Endothelial cell of umbilical vein (primary cell): ENCODE data around the gene KIF6. TPM values are rescaled to one million over a fixed set of nuclear protein-coding genes. Genes with fewer than 3 reads are reported as not detected.

Experiments used
- BruUV-seq: library from RNA; stranded (reverse); fragments of 400-500 nt; replicated peaks from 2 replicates; lab custom pipeline; 2021; lab: Mats Ljungman, UMichigan
- CTCF ChIA-PET: fragments of 300-600, 350-600 bp; sonication (Branson Sonifier 250); formaldehyde crosslinking; loops from one replicate; lab custom pipeline; 2021; ENCODE audit warnings: antibody characterized with exemption, inconsistent platforms; lab: Charles Lee
- POLR2A ChIA-PET: fragments of 300-600, 350-600 bp; sonication (Branson Sonifier 250); formaldehyde crosslinking; loops from one replicate; lab custom pipeline; 2021; ENCODE audit warnings: antibody characterized with exemption, inconsistent platforms; lab: Charles Lee
- DNase-seq: peaks from one replicate; pipeline ENCODE4 v3.0.0-alpha.2; 2011; ENCODE audit warnings: low read depth, low spot score
- FAIRE-seq: peaks from 2 replicates; lab custom pipeline; 2011; peaks lifted over from hg19 to GRCh38; lab: Jason Lieb, UNC
- H2AFZ ChIP-seq: 2 replicates; pipeline ENCODE4 v1.6.0; 2012; ENCODE audit warnings: low read depth, low read length, control low read depth, inconsistent platforms
- H3K27ac ChIP-seq: 2 replicates; pipeline ENCODE4 v1.5.1; 2011; ENCODE audit warnings: low read depth, mild to moderate bottlenecking, control low read depth, low read length, moderate library complexity; ENCODE audit not compliant: insufficient read depth
- H3K27me3 ChIP-seq, 2 experiments: 2 replicates each; pipeline versions ENCODE4 v1.6.0 to v1.6.1; 2011; ENCODE audit warnings: low read length in 2 of 2, mixed read lengths in 1 of 2; ENCODE audit not compliant: control insufficient read depth in 2 of 2, insufficient read depth in 2 of 2
- H3K36me3 ChIP-seq, 2 experiments: 2 replicates in 1 of 2; 3 replicates in 1 of 2; pipeline ENCODE4 v1.5.1; 2011; ENCODE audit warnings: low read length in 2 of 2, mild to moderate bottlenecking in 1 of 2, moderate library complexity in 1 of 2; ENCODE audit not compliant: control insufficient read depth in 2 of 2, insufficient read depth in 2 of 2; ENCODE audit errors: extremely low read depth in 1 of 2
- H3K4me1 ChIP-seq: 3 replicates; pipeline ENCODE4 v1.5.1; 2011; ENCODE audit warnings: mild to moderate bottlenecking, low read length; ENCODE audit not compliant: control insufficient read depth, insufficient read depth; ENCODE audit errors: extremely low read depth
- H3K4me2 ChIP-seq: 2 replicates; pipeline ENCODE4 v1.6.1; 2011; ENCODE audit warnings: low read length, control low read depth, mixed read lengths; ENCODE audit not compliant: insufficient read depth
- H3K4me3 ChIP-seq, 3 experiments: fragments of 200-600 bp in 1 of 3; sonication (generic), shearing (Covaris generic) in 1 of 3; replicated peaks in 1 of 3; 2 replicates each; pipeline ENCODE4 v1.5.1; 2011 to 2016; ENCODE audit warnings: control low read depth in 3 of 3, low read length in 3 of 3, mild to moderate bottlenecking in 2 of 3, inconsistent platforms in 1 of 3, low read depth in 1 of 3, moderate library complexity in 1 of 3; ENCODE audit not compliant: insufficient read depth in 1 of 3
- H3K79me2 ChIP-seq: 2 replicates; pipeline ENCODE4 v1.6.0; 2012; ENCODE audit warnings: low read length, inconsistent platforms; ENCODE audit not compliant: control insufficient read depth, insufficient read depth
- H3K9ac ChIP-seq: replicated peaks from 2 replicates; pipeline ENCODE3; 2011; ENCODE audit warnings: low read length, control low read depth; ENCODE audit not compliant: insufficient read depth; ENCODE audit errors: extremely low read depth
- H3K9me1 ChIP-seq: replicated peaks from 3 replicates; pipeline ENCODE4 v1.6.0; 2011; ENCODE audit warnings: mild to moderate bottlenecking, low read length; ENCODE audit not compliant: control insufficient read depth, insufficient read depth; ENCODE audit errors: extremely low read depth
- H3K9me3 ChIP-seq: replicated peaks from 2 replicates; pipeline ENCODE4 v1.5.1; 2012; ENCODE audit warnings: low read length, inconsistent platforms; ENCODE audit not compliant: control insufficient read depth, insufficient read depth
- H4K20me1 ChIP-seq: replicated peaks from 2 replicates; pipeline ENCODE3; 2011; ENCODE audit warnings: mild to moderate bottlenecking, low read length; ENCODE audit not compliant: control insufficient read depth, insufficient read depth; ENCODE audit errors: extremely low read depth
- CTCF ChIP-seq, 2 donors: IDR thresholded peaks; 1 replicate in 1 of 2; 2 replicates in 1 of 2; pipeline ENCODE4 v1.5.1; 2011; ENCODE audit warnings: low read length in 2 of 2, mild to moderate bottlenecking in 2 of 2, moderate library complexity in 2 of 2, control low read depth in 1 of 2, inconsistent platforms in 1 of 2, low read depth in 1 of 2; ENCODE audit not compliant: insufficient read depth in 1 of 2; ENCODE audit errors: extremely low read depth in 1 of 2
- EZH2 ChIP-seq: IDR thresholded peaks from 2 replicates; pipeline ENCODE4 v1.6.1; 2012; ENCODE audit warnings: borderline replicate concordance, low read depth, mild to moderate bottlenecking, moderate library complexity, low read length, inconsistent platforms; ENCODE audit not compliant: severe bottlenecking
- FOS ChIP-seq: IDR thresholded peaks from 2 replicates; pipeline ENCODE4 v1.6.1; 2011; ENCODE audit warnings: mild to moderate bottlenecking, low read length, moderate library complexity, borderline replicate concordance; ENCODE audit not compliant: insufficient read depth
- GATA2 ChIP-seq: IDR thresholded peaks from 2 replicates; pipeline ENCODE4 v1.7.0; 2011; ENCODE audit warnings: low read depth, mild to moderate bottlenecking, moderate library complexity, mixed read lengths, low read length; ENCODE audit not compliant: insufficient read length, insufficient read depth
- JUN ChIP-seq: IDR thresholded peaks from 2 replicates; pipeline ENCODE4 v1.6.1; 2011; ENCODE audit warnings: borderline replicate concordance, low read depth; ENCODE audit not compliant: insufficient read length, insufficient read depth
- MYC ChIP-seq: IDR thresholded peaks from one replicate; pipeline ENCODE4 v1.6.1; 2011; ENCODE audit warnings: mild to moderate bottlenecking, low read depth, low read length
- POLR2A ChIP-seq: IDR thresholded peaks from 2 replicates; pipeline ENCODE4 v1.6.1; 2012; ENCODE audit warnings: low read depth, mild to moderate bottlenecking, control low read depth, low read length
- POLR2AphosphoS5 ChIP-seq: IDR thresholded peaks from 2 replicates; pipeline ENCODE4 v1.6.1; 2012; ENCODE audit warnings: low read depth, mild to moderate bottlenecking, control low read depth, low read length, moderate library complexity; ENCODE audit not compliant: insufficient read depth
- dilution Hi-C: fragments of 300-500 bp; cut with MboI; formaldehyde crosslinking; loops from one replicate; pipeline ENCODE4 v1.15.0; 2019; ENCODE audit warnings: low sequenced_read_pairs; ENCODE audit not compliant: extremely low pct_ligation_motif_present
- intact Hi-C: fragments of 100-400 bp; cut with micrococcal nuclease; formaldehyde crosslinking; loops from one replicate; pipeline ENCODE4 v1.10.0; 2022
- polyA plus RNA-seq, 4 experiments: library from polyadenylated mRNA; depleted of rRNA in 3 of 4; stranded (reverse) in 3 of 4; unstranded in 1 of 4; fragments of >200 nt; gene quantifications; 2 replicates each; pipeline versions ENCODE4 v1.2.1 to v1.2.3, GENCODE V29; 2011 to 2012; ENCODE audit warnings: missing spikeins in 1 of 4
- total RNA-seq: library from RNA; stranded (reverse); gene quantifications from 2 replicates; pipeline ENCODE4 v1.2.3, GENCODE V29; 2021
- TF ChIP-seq, protein P1 (sequence below): IDR thresholded peaks from 2 replicates; pipeline ENCODE4 v1.6.1; 2011; ENCODE audit not compliant: insufficient read depth, insufficient read length

Gene KIF6
- total and polyA plus RNA-seq, 2 donors (not counting 3 experiments of a cell fraction or from before 2014, with no cell fraction given), result not detected

DNA sequence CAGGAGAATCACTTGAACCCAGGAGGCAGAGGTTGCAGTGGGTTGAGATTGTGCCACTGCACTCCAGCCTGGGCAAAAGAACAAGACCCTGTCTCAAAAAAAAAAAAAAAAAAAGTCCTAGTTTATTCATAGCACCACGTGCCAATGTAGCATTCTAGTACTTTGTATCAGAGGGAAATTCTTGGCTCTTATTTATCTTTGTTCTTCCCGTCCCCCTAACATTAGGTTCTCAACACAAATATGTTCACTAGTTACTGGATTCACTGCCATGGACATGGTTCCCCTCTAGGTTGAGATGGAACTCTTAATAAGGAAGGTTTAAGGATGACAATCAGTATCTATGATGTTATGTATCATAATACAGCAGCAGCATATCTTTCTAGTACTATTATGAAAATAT, 178.5 kb downstream of the KIF6 start:
- BruUV-seq, result no TSS peak
- POLR2A ChIA-PET, result no interaction called here
- intact Hi-C loops, result no loop called here
- no peak for TF ChIP-seq GATA2
- TF ChIP-seq POLR2A, result no peak
- TF ChIP-seq, protein P1, sequence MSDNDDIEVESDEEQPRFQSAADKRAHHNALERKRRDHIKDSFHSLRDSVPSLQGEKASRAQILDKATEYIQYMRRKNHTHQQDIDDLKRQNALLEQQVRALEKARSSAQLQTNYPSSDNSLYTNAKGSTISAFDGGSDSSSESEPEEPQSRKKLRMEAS, result no peak
- no peak for TF ChIP-seq POLR2AphosphoS5
- H3K9me1 ChIP-seq, result no peaks in the 10 kb centered on the region
- H3K9ac ChIP-seq, result no peak overlapping the region
- H3K4me2 ChIP-seq, result no peak overlapping the region
- dilution Hi-C loops, result no loop called here
- H3K4me1 ChIP-seq, result no peaks in the 10 kb centered on the region
- DNase-seq, result no peak
- H2AFZ ChIP-seq, result no peak overlapping the region
- CTCF ChIA-PET, result no interaction called here
- no peaks in the 10 kb centered on the region for H4K20me1 ChIP-seq
- no peaks in the 10 kb centered on the region for H3K36me3 ChIP-seq
- H3K27ac ChIP-seq, result no peak overlapping the region
- H3K4me3 ChIP-seq, result no peak overlapping the region
- no peaks in the 10 kb centered on the region for H3K79me2 ChIP-seq
- H3K9me3 ChIP-seq, result no peaks in the 10 kb centered on the region
- FAIRE-seq, result no peak
- H3K27me3 ChIP-seq, result no peaks in the 10 kb centered on the region

DNA sequence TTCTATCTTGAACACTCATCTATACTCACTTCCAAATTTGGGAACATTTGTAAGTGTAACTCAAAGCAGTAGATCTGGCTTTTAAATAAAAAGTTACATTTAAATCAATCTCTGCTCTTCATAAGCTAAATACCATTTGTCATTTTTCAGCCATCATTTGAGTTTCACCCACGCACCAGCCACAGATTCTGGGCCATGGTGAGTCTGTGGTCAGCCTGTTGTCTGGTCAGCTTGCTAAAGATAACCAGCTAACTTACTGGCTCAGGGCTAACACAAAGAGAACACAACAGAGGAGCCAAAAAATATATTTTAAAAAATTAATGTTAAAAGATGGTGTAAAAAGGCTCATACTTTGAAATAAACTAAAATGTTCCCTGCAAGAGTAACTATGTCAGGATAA, 181.3 kb downstream of the KIF6 start:
- H3K27ac ChIP-seq, result no peak overlapping the region
- ChIA-PET POLR2A (no interaction called here), CTCF (no interaction called here)
- TF ChIP-seq EZH2 (no peak), FOS (no peak), POLR2A (no peak), GATA2 (no peak), MYC (no peak), JUN (no peak), CTCF (IDR thresholded peaks at IDR 0.05; ENCODE audit: extremely low read depth in 1 of 2, insufficient read depth in 1 of 2, low read depth in 1 of 2, low read length in 2 of 2) (no peak), POLR2AphosphoS5 (no peak)
- TF ChIP-seq, protein P1, result no peak
- H3K4me1 ChIP-seq, result no peaks in the 10 kb centered on the region
- H3K27me3 ChIP-seq, result no peaks in the 10 kb centered on the region
- peaks cover 2% of the 10 kb centered on the region for H3K9me3 ChIP-seq
- no peak overlapping the region for H3K4me3 ChIP-seq
- H3K9ac ChIP-seq, result no peak overlapping the region
- no peaks in the 10 kb centered on the region for H3K9me1 ChIP-seq
- dilution Hi-C loops, result no loop called here
- BruUV-seq, result no TSS peak
- no peaks in the 10 kb centered on the region for H3K79me2 ChIP-seq
- DNase-seq (no peak), FAIRE-seq (no peak)
- H2AFZ ChIP-seq, result no peak overlapping the region
- H3K36me3 ChIP-seq, result no peaks in the 10 kb centered on the region
- H4K20me1 ChIP-seq, result no peaks in the 10 kb centered on the region
- intact Hi-C loops, result no loop called here
- no peak overlapping the region for H3K4me2 ChIP-seq
